Fibroblast of lung (primary cell): Measurements from ENCODE around the gene SCN1B.

Experiments used
- CTCF ChIP-seq, 2 donors: IDR thresholded peaks in 1 of 2; conservative IDR thresholded peaks in 1 of 2; 1 replicate in 1 of 2; 2 replicates in 1 of 2; pipeline ENCODE4 v1.5.1; 2011 to 2012; ENCODE audit warnings: low read length in 2 of 2, control low read depth in 1 of 2, inconsistent platforms in 1 of 2, low read depth in 1 of 2, mild to moderate bottlenecking in 1 of 2
- EZH2 ChIP-seq: IDR thresholded peaks from 2 replicates; pipeline ENCODE4 v1.5.1; 2012; ENCODE audit warnings: low read length, control low read depth, mild to moderate bottlenecking; ENCODE audit errors: missing control alignments

DNA sequence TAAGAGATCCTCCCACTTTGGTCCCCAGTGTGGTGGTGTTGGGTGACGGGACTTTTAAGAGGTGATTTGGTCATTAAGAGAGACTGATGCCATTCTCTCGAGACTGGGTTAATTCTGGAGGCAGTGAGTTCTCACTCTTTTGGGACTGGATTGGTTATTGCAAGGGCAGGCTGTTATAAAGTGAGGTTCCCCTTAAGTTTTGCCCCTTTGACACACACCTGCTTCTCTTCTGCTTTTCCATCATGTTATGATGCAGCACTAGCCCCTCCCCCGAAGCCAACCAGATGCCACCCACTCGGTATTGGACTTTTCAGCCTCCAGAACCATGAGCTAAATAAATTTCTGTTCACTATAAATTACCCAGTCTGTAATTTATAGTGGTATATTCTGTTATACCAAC lies 46.5 kb upstream of the SCN1B start:
- no peak for TF ChIP-seq CTCF (conservative IDR thresholded peaks at IDR 0.05 in 1 of 2, IDR thresholded peaks at IDR 0.05 in 1 of 2; ENCODE audit: low read depth in 1 of 2, low read length in 2 of 2)
- no peak for TF ChIP-seq EZH2
